ENCODE data around the gene ZKSCAN5.

Gene ZKSCAN5

GRCh38 chr7:99539213-99539811 is 34.9 kb downstream of the ZKSCAN5 start:
- Histone ChIP-seq H3K79me2 (ENCODE audit: low read length) (no peaks in the 10 kb centered on the region), H3K4me3 (ENCODE audit: low read length) (no peak overlapping the region), H3K9me3 (replicated peaks; ENCODE audit: insufficient read depth, low read length) (no peaks in the 10 kb centered on the region), H3K36me3 (replicated peaks; ENCODE audit: insufficient read depth, low read length) (no peaks in the 10 kb centered on the region), H2AFZ (ENCODE audit: low read length) (no peak overlapping the region), H3K9ac (ENCODE audit: low read length) (no peak overlapping the region), H3K4me1 (ENCODE audit: low read length) (no peaks in the 10 kb centered on the region), H3K4me2 (ENCODE audit: low read depth, low read length) (no peak overlapping the region), H3K27me3 (replicated peaks; ENCODE audit: insufficient read depth, low read length) (no peaks in the 10 kb centered on the region), H3F3A (ENCODE audit: insufficient read depth, low read length) (no peaks in the 10 kb centered on the region), H4K20me1 (ENCODE audit: insufficient read depth, low read length) (no peaks in the 10 kb centered on the region), H3K9me2 (replicated peaks; ENCODE audit: insufficient read depth, low read length) (no peaks in the 10 kb centered on the region), H3K27ac (ENCODE audit: low read length) (no peak overlapping the region)
- TF ChIP-seq CTCF (IDR thresholded peaks at IDR 0.05; ENCODE audit: low read length) (no peak), EZH2phosphoT487 (IDR thresholded peaks at IDR 0.05; ENCODE audit: low read length) (no peak), EZH2 (optimal IDR thresholded peaks at IDR 0.05; ENCODE audit: low read depth, low read length) (no peak)
- no peak for DNase-seq

- Histone ChIP-seq H3K4me3 (ENCODE audit: low read length) (no peak overlapping the region), H3K9me2 (replicated peaks; ENCODE audit: insufficient read depth, low read length) (no peaks in the 10 kb centered on the region), H3K9ac (ENCODE audit: low read length) (no peak overlapping the region), H3F3A (ENCODE audit: insufficient read depth, low read length) (no peaks in the 10 kb centered on the region), H3K27ac (ENCODE audit: low read length) (no peak overlapping the region), H3K4me2 (ENCODE audit: low read depth, low read length) (no peak overlapping the region), H3K9me3 (replicated peaks; ENCODE audit: insufficient read depth, low read length) (no peaks in the 10 kb centered on the region), H4K20me1 (ENCODE audit: insufficient read depth, low read length) (no peaks in the 10 kb centered on the region), H3K79me2 (ENCODE audit: low read length) (no peaks in the 10 kb centered on the region), H3K36me3 (replicated peaks; ENCODE audit: insufficient read depth, low read length) (no peaks in the 10 kb centered on the region), H3K27me3 (replicated peaks; ENCODE audit: insufficient read depth, low read length) (no peaks in the 10 kb centered on the region), H3K4me1 (ENCODE audit: low read length) (no peaks in the 10 kb centered on the region), H2AFZ (ENCODE audit: low read length) (no peak overlapping the region)
- DNase-seq = no peak
- TF ChIP-seq EZH2 (optimal IDR thresholded peaks at IDR 0.05; ENCODE audit: low read depth, low read length) (no peak), EZH2phosphoT487 (IDR thresholded peaks at IDR 0.05; ENCODE audit: low read length) (no peak), CTCF (IDR thresholded peaks at IDR 0.05; ENCODE audit: low read length) (no peak)
These were observed 36.1 kb downstream of the ZKSCAN5 start for GRCh38 chr7:99540542-99540941.

GRCh38 chr7:99541212-99541611 is 36.8 kb downstream of the ZKSCAN5 start:
- TF ChIP-seq EZH2 (optimal IDR thresholded peaks at IDR 0.05; ENCODE audit: low read depth, low read length) (no peak), CTCF (IDR thresholded peaks at IDR 0.05; ENCODE audit: low read length) (no peak), EZH2phosphoT487 (IDR thresholded peaks at IDR 0.05; ENCODE audit: low read length) (no peak)
- H3K27me3 ChIP-seq (replicated peaks; ENCODE audit: insufficient read depth, low read length) = no peaks in the 10 kb centered on the region
- H3K79me2 ChIP-seq (ENCODE audit: low read length) = no peaks in the 10 kb centered on the region
- H3K9me3 ChIP-seq (replicated peaks; ENCODE audit: insufficient read depth, low read length) = no peaks in the 10 kb centered on the region
- H4K20me1 ChIP-seq (ENCODE audit: insufficient read depth, low read length) = no peaks in the 10 kb centered on the region
- no peaks in the 10 kb centered on the region for H3K36me3 ChIP-seq (replicated peaks; ENCODE audit: insufficient read depth, low read length)
- DNase-seq = no peak
- H3F3A ChIP-seq (ENCODE audit: insufficient read depth, low read length) = no peaks in the 10 kb centered on the region
- H3K4me3 ChIP-seq (ENCODE audit: low read length) = no peak overlapping the region
- no peak overlapping the region for H2AFZ ChIP-seq (ENCODE audit: low read length)
- H3K4me1 ChIP-seq (ENCODE audit: low read length) = no peaks in the 10 kb centered on the region
- H3K27ac ChIP-seq (ENCODE audit: low read length) = no peak overlapping the region
- no peaks in the 10 kb centered on the region for H3K9me2 ChIP-seq (replicated peaks; ENCODE audit: insufficient read depth, low read length)
- no peak overlapping the region for H3K4me2 ChIP-seq (ENCODE audit: low read depth, low read length)
- H3K9ac ChIP-seq (ENCODE audit: low read length) = no peak overlapping the region

Data from MM.1S (cell line).